PC-3 (cell line): ENCODE measurements around the gene CHMP5. TPM values are rescaled to one million over a fixed set of nuclear protein-coding genes. Genes with fewer than 3 reads are reported as not detected.

Experiments
- ATAC-seq: fragments of 200-7000 bp; cut with Tn5 transposase; 2 replicates; pipeline ENCODE4 v1.9.1; 2020; ENCODE audit warnings: mild to moderate bottlenecking, moderate library complexity
- BruUV-seq: library from RNA; stranded (reverse); fragments of 400-500 nt; replicated peaks from 2 replicates; lab custom pipeline; 2021; lab: Mats Ljungman, UMichigan
- CTCF ChIA-PET: fragments of 300-600 bp; sonication (Branson Sonifier 250); formaldehyde crosslinking; loops from one replicate; lab custom pipeline; 2022; ENCODE audit warnings: antibody characterized with exemption; lab: Charles Lee
- POLR2A ChIA-PET: fragments of 300-600 bp; sonication (Branson Sonifier 250); formaldehyde crosslinking; loops from one replicate; lab custom pipeline; 2022; ENCODE audit warnings: antibody characterized with exemption; ENCODE audit not compliant: unreplicated experiment; lab: Charles Lee
- DNase-seq: peaks from one replicate; pipeline ENCODE4 v3.0.0-alpha.2; 2015
- H2AFZ ChIP-seq: fragments of 300-600 bp; sonication (generic); 2 replicates; pipeline ENCODE4 v1.6.0; 2016; ENCODE audit warnings: antibody characterized with exemption, low read length
- H3F3A ChIP-seq: fragments of 300-600 bp; sonication (generic); one replicate; pipeline ENCODE4 v1.6.0; 2017; ENCODE audit warnings: antibody characterized with exemption, low read length, control low read depth, mild to moderate bottlenecking; ENCODE audit not compliant: unreplicated experiment
- H3K27ac ChIP-seq: fragments of 300-600 bp; sonication (generic); 2 replicates; pipeline ENCODE4 v1.5.1; 2016; ENCODE audit warnings: mild to moderate bottlenecking, low read length
- H3K27me3 ChIP-seq: fragments of 300-600 bp; sonication (generic); 2 replicates; pipeline ENCODE4 v1.6.1; 2016; ENCODE audit warnings: low read length, mixed read lengths
- H3K36me3 ChIP-seq: fragments of 300-600 bp; sonication (generic); 2 replicates; pipeline ENCODE4 v1.6.1; 2016; ENCODE audit warnings: low read depth, mixed run types, low read length, mixed read lengths
- H3K4me1 ChIP-seq: fragments of 300-600 bp; sonication (generic); 2 replicates; pipeline ENCODE4 v1.5.1; 2016; ENCODE audit warnings: low read length; ENCODE audit not compliant: insufficient read depth
- H3K4me2 ChIP-seq: fragments of 300-600 bp; sonication (generic); 2 replicates; pipeline ENCODE4 v1.6.0; 2016; ENCODE audit warnings: low read length
- H3K4me3 ChIP-seq: fragments of 300-600 bp; sonication (generic); 2 replicates; pipeline ENCODE4 v1.5.1; 2016; ENCODE audit warnings: mild to moderate bottlenecking, low read length, mixed read lengths
- H3K79me2 ChIP-seq: fragments of 300-600 bp; sonication (generic); 2 replicates; pipeline ENCODE4 v1.6.1; 2017; ENCODE audit warnings: low read length, mixed read lengths
- H3K9ac ChIP-seq: fragments of 300-600 bp; sonication (generic); 2 replicates; pipeline ENCODE4 v1.6.0; 2016; ENCODE audit warnings: mild to moderate bottlenecking, low read length
- H3K9me2 ChIP-seq: fragments of 300-600 bp; sonication (generic); replicated peaks from 2 replicates; pipeline ENCODE4 v1.6.1; 2016; ENCODE audit warnings: mixed run types, low read length, mixed read lengths
- H3K9me3 ChIP-seq: fragments of 300-600 bp; sonication (generic); 2 replicates; pipeline ENCODE4 v1.6.1; 2016; ENCODE audit warnings: low read length, mixed read lengths
- H4K20me1 ChIP-seq: fragments of 300-600 bp; sonication (generic); 2 replicates; pipeline ENCODE4 v1.6.1; 2016; ENCODE audit warnings: low read length, mixed read lengths
- CTCF ChIP-seq: fragments of 300-600 bp; sonication (generic); conservative IDR thresholded peaks from 2 replicates; pipeline ENCODE4 v1.5.1; 2017; ENCODE audit warnings: antibody characterized with exemption, low read depth, mild to moderate bottlenecking, low read length
- EZH2 ChIP-seq: fragments of 300-600 bp; sonication (generic); IDR thresholded peaks from one replicate; pipeline ENCODE4 v1.6.1; 2017; ENCODE audit warnings: antibody characterized with exemption, mild to moderate bottlenecking, low read length; ENCODE audit not compliant: unreplicated experiment
- EZH2phosphoT487 ChIP-seq: fragments of 300-600 bp; sonication (generic); IDR thresholded peaks from 2 replicates; pipeline ENCODE4 v1.6.1; 2018; ENCODE audit warnings: mild to moderate bottlenecking, antibody characterized with exemption, low read length, borderline replicate concordance
- intact Hi-C: fragments of 100-400 bp; cut with micrococcal nuclease; formaldehyde crosslinking; loops from 2 replicates; pipeline ENCODE4 v1.9.0; 2023
- total RNA-seq: library from RNA; depleted of rRNA; stranded (reverse); fragments of >200 nt; gene quantifications from 2 replicates; pipeline ENCODE4 v1.2.3, GENCODE V29; 2014

The CHMP5 gene
- total RNA-seq, 1 experiment from 2014 or later: 65.0 TPM

- Histone ChIP-seq H3K9me3 (no peaks in the 10 kb centered on the region), H4K20me1 (no peaks in the 10 kb centered on the region), H3K36me3 (no peaks in the 10 kb centered on the region), H3K27ac (no peak overlapping the region), H3K9me2 (no peaks in the 10 kb centered on the region), H2AFZ (no peak overlapping the region), H3F3A (no peaks in the 10 kb centered on the region), H3K4me1 (peaks cover 11% of the 10 kb centered on the region), H3K4me3 (no peak overlapping the region), H3K9ac (no peak overlapping the region), H3K4me2 (no peak overlapping the region), H3K27me3 (no peaks in the 10 kb centered on the region), H3K79me2 (no peaks in the 10 kb centered on the region)
- POLR2A ChIA-PET: no interaction called here
- CTCF ChIA-PET: no interaction called here
- ATAC-seq: no peak
- no TSS peak for BruUV-seq
- no peak for TF ChIP-seq EZH2
- TF ChIP-seq EZH2phosphoT487: no peak
- TF ChIP-seq CTCF: no peak
- DNase-seq: no peak
- intact Hi-C loops: no loop called here
Measured at GRCh38 chr9:33221568-33221884, 43.3 kb upstream of the CHMP5 start.

GRCh38 chr9:33222031-33222430, 42.8 kb upstream of the CHMP5 start:
- Histone ChIP-seq H3K9me3 (no peaks in the 10 kb centered on the region), H3K9ac (no peak overlapping the region), H3K4me2 (no peak overlapping the region), H2AFZ (no peak overlapping the region), H3K36me3 (no peaks in the 10 kb centered on the region), H3K27me3 (no peaks in the 10 kb centered on the region), H3K4me1 (peaks cover 11% of the 10 kb centered on the region), H4K20me1 (no peaks in the 10 kb centered on the region), H3K4me3 (no peak overlapping the region), H3K79me2 (no peaks in the 10 kb centered on the region), H3K9me2 (no peaks in the 10 kb centered on the region), H3F3A (no peaks in the 10 kb centered on the region), H3K27ac (no peak overlapping the region)
- ATAC-seq (no peak), DNase-seq (peak; percentile 40)
- ChIA-PET POLR2A (no interaction called here), CTCF (no interaction called here)
- intact Hi-C loops: no loop called here
- TF ChIP-seq CTCF (no peak), EZH2 (no peak), EZH2phosphoT487 (no peak)
- BruUV-seq: no TSS peak

GRCh38 chr9:33223696-33224095, 41.2 kb upstream of the CHMP5 start:
- no peak overlapping the region for H3K9ac ChIP-seq
- H3K4me3 ChIP-seq: no peak overlapping the region
- TF ChIP-seq EZH2phosphoT487: no peak
- TF ChIP-seq CTCF: peak; percentile 44; the same call in 1 of the 2 replicates
- no peak for TF ChIP-seq EZH2
- H3K9me2 ChIP-seq: no peaks in the 10 kb centered on the region
- no peak overlapping the region for H3K27ac ChIP-seq
- H4K20me1 ChIP-seq: no peaks in the 10 kb centered on the region
- DNase-seq (peak; percentile 25), ATAC-seq (no peak)
- no peaks in the 10 kb centered on the region for H3K9me3 ChIP-seq
- no peaks in the 10 kb centered on the region for H3K36me3 ChIP-seq
- BruUV-seq: no TSS peak
- no peaks in the 10 kb centered on the region for H3K27me3 ChIP-seq
- POLR2A ChIA-PET: no interaction called here
- H3K79me2 ChIP-seq: no peaks in the 10 kb centered on the region
- H2AFZ ChIP-seq: no peak overlapping the region
- peaks cover 13% of the 10 kb centered on the region for H3K4me1 ChIP-seq
- no peak overlapping the region for H3K4me2 ChIP-seq
- CTCF ChIA-PET: no interaction called here
- intact Hi-C loops: no loop called here
- H3F3A ChIP-seq: no peaks in the 10 kb centered on the region
